ENCODE data around the gene ARL2BP. TPM values are rescaled to one million over a fixed set of nuclear protein-coding genes. Genes with fewer than 3 reads are reported as not detected.

ARL2BP gene
- total and polyA plus RNA-seq, 2 of the 4 experiments (the other 2 are of a cell fraction), result 46.9 to 73.7 TPM

DNA sequence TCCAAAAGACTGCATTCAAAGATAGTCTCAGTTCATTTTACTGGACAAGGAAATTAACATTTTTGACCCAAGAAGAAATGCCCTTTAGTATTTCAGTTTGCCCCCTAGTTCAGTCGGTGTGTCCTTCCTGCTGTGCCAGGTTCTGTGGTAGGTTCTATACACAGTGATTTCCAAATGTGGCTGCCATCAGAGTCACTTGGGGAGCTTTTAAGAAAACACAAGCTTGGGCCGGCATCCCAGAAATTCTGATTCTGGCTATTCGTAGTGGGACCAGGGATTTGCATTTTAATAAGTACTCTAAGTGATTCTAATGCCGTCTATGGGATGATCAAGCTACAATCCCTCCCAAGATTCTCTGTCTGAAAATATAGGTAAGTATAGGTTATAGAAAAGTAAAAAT is 48.8 kb upstream of the ARL2BP start:
- Histone ChIP-seq H3K23ac (ENCODE audit: low read depth, low read length) (no peak overlapping the region), H3K27ac (ENCODE audit: insufficient read depth, low read length) (no peak overlapping the region), H2AK9ac (replicated peaks; ENCODE audit: low read depth, low read length, poor library complexity) (no peak overlapping the region), H2BK20ac (ENCODE audit: low read depth, low read length) (no peak overlapping the region), H2BK15ac (ENCODE audit: low read depth, low read length) (peak overlapping the region; percentile 57; the same call in 1 of the 3 replicates), H4K91ac (ENCODE audit: insufficient read depth, low read depth, low read length) (no peak overlapping the region), H3K9ac (ENCODE audit: low read depth, low read length) (no peak overlapping the region), H2AK5ac (ENCODE audit: low read depth, low read length) (no peak overlapping the region), H3K4me3 (ENCODE audit: insufficient read depth, low read depth, low read length) (no peak overlapping the region), H3K18ac (ENCODE audit: low read depth, low read length) (no peak overlapping the region), H3K27me3 (ENCODE audit: control insufficient read depth, insufficient read depth, low read length) (no peaks in the 10 kb centered on the region), H2BK120ac (ENCODE audit: low read depth, low read length) (no peak overlapping the region; the same call in 1 of the 2 replicates), H4K20me1 (ENCODE audit: insufficient read depth, low read length) (peaks cover 5% of the 10 kb centered on the region; the same call in 1 of the 2 replicates), H3K4ac (ENCODE audit: low read depth, low read length) (peak overlapping the region; percentile 60), H4K5ac (ENCODE audit: low read depth, low read length) (no peak overlapping the region), H3K14ac (replicated peaks; ENCODE audit: low read depth, low read length) (no peak overlapping the region), H3K9me3 (ENCODE audit: control insufficient read depth, insufficient read depth, low read length) (no peaks in the 10 kb centered on the region), H3K4me2 (ENCODE audit: low read depth, low read length) (no peak overlapping the region), H3K79me1 (ENCODE audit: low read depth in 1 of 2, low read length in 2 of 2) (peaks cover 24 to 49% of the 10 kb centered on the region in 2 experiments), H2BK5ac (ENCODE audit: low read depth, low read length, poor library complexity, severe bottlenecking) (peak overlapping the region; percentile 4), H3K9me1 (ENCODE audit: insufficient read depth, low read length) (no peaks in the 10 kb centered on the region), H4K8ac (ENCODE audit: low read depth in 2 of 2, low read length in 2 of 2) (no peak overlapping the region), H2AFZ (replicated peaks; ENCODE audit: low read length, poor library complexity) (no peak overlapping the region), H3K4me1 (ENCODE audit: control insufficient read depth, insufficient read depth, low read length) (peaks cover 18% of the 10 kb centered on the region), H3K56ac (ENCODE audit: extremely low read depth, insufficient read depth, low read length) (no peak overlapping the region), H3K36me3 (ENCODE audit: control insufficient read depth, insufficient read depth, low read length) (peaks cover 2% of the 10 kb centered on the region; the same call in 1 of the 2 replicates)
- ATAC-seq (ENCODE audit: low read depth) (no peak), DNase-seq (no peak)
- no CpG with 5 or more reads among the region's 4 CpGs for WGBS, 2 experiments (ENCODE audit: extremely low coverage in 2 of 2, insufficient read length in 1 of 2)
- CTCF ChIA-PET, result no interaction called here
- no peak for TF ChIP-seq MAZ (IDR thresholded peaks at IDR 0.05; ENCODE audit: borderline replicate concordance, low read depth, low read length)
- TF ChIP-seq, protein P1, sequence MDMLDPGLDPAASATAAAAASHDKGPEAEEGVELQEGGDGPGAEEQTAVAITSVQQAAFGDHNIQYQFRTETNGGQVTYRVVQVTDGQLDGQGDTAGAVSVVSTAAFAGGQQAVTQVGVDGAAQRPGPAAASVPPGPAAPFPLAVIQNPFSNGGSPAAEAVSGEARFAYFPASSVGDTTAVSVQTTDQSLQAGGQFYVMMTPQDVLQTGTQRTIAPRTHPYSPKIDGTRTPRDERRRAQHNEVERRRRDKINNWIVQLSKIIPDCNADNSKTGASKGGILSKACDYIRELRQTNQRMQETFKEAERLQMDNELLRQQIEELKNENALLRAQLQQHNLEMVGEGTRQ (IDR thresholded peaks at IDR 0.05; ENCODE audit: low read depth, low read length), result no peak
- TF ChIP-seq RFX5 (IDR thresholded peaks at IDR 0.05; ENCODE audit: low read depth, low read length), result no peak
- TF ChIP-seq CHD1 (IDR thresholded peaks at IDR 0.05; ENCODE audit: low read depth, low read length), result no peak
- no peak for TF ChIP-seq RAD21 (IDR thresholded peaks at IDR 0.05; ENCODE audit: low read length)
- TF ChIP-seq POLR2A (IDR thresholded peaks at IDR 0.05; ENCODE audit: low read depth, low read length), result no peak
- no peak for TF ChIP-seq CEBPB (IDR thresholded peaks at IDR 0.05; ENCODE audit: low read depth, low read length)
- no peak for TF ChIP-seq MAFK (IDR thresholded peaks at IDR 0.05; ENCODE audit: low read depth, low read length)
- TF ChIP-seq MXI1 (IDR thresholded peaks at IDR 0.05; ENCODE audit: borderline replicate concordance, low read depth, low read length), result no peak
- no peak for TF ChIP-seq FOS (IDR thresholded peaks at IDR 0.05; ENCODE audit: low read depth, low read length)
- no peak for TF ChIP-seq RCOR1 (IDR thresholded peaks at IDR 0.05; ENCODE audit: insufficient replicate concordance, low read length)
- TF ChIP-seq NFE2L2 (IDR thresholded peaks at IDR 0.05; ENCODE audit: low read depth, low read length), result no peak
- TF ChIP-seq, protein P2, sequence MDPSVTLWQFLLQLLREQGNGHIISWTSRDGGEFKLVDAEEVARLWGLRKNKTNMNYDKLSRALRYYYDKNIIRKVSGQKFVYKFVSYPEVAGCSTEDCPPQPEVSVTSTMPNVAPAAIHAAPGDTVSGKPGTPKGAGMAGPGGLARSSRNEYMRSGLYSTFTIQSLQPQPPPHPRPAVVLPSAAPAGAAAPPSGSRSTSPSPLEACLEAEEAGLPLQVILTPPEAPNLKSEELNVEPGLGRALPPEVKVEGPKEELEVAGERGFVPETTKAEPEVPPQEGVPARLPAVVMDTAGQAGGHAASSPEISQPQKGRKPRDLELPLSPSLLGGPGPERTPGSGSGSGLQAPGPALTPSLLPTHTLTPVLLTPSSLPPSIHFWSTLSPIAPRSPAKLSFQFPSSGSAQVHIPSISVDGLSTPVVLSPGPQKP (IDR thresholded peaks at IDR 0.05; ENCODE audit: borderline replicate concordance, low read depth, low read length), result no peak
- no peak for TF ChIP-seq SMC3 (IDR thresholded peaks at IDR 0.05; ENCODE audit: low read depth, low read length)
- no peak for TF ChIP-seq BHLHE40 (IDR thresholded peaks at IDR 0.05; ENCODE audit: low read depth, low read length)
- BruUV-seq (replicated peaks), result no TSS peak
- POLR2A ChIA-PET (ENCODE audit: unreplicated experiment), result no interaction called here
- in situ Hi-C loops (cut with MboI; ENCODE audit: low sequenced_read_pairs), result no loop called here
- intact Hi-C loops (cut with micrococcal nuclease), result no loop called here
- dilution Hi-C loops (cut with HindIII; ENCODE audit: low sequenced_read_pairs, unreplicated experiment), result no loop called here
